Panc1 (cell line): ENCODE results near the gene C19orf12.

Experiments used
- CTCF ChIP-seq: fragments of 450-650 bp; IDR thresholded peaks from 2 replicates; pipeline ENCODE4 v1.5.1; 2017; ENCODE audit warnings: mild to moderate bottlenecking
- POLR2AphosphoS5 ChIP-seq: IDR thresholded peaks from 2 replicates; pipeline ENCODE4 v1.6.1; 2012; ENCODE audit warnings: mild to moderate bottlenecking, low read depth, low read length, moderate library complexity
- REST ChIP-seq, 2 experiments: IDR thresholded peaks; 2 replicates each; pipeline ENCODE4 v1.6.1; 2011 to 2012; ENCODE audit warnings: low read depth in 2 of 2, control low read depth in 1 of 2, low read length in 1 of 2, mild to moderate bottlenecking in 1 of 2, moderate library complexity in 1 of 2; ENCODE audit not compliant: insufficient read depth in 1 of 2
- TCF7L2 ChIP-seq: IDR thresholded peaks from 2 replicates; pipeline ENCODE4 v1.6.1; 2011; ENCODE audit warnings: mild to moderate bottlenecking, low read depth, low read length, inconsistent platforms

- no peak for TF ChIP-seq TCF7L2
- no peak for TF ChIP-seq REST (IDR thresholded peaks at IDR 0.05; ENCODE audit: insufficient read depth in 1 of 2, low read depth in 2 of 2, low read length in 1 of 2)
- TF ChIP-seq CTCF = no peak
- TF ChIP-seq POLR2AphosphoS5 = no peak
Observed at GRCh38 chr19:29741226-29741625, 26.2 kb upstream of the C19orf12 start.
